ENCODE results near the gene PNPLA1.

PNPLA1 gene

DNA sequence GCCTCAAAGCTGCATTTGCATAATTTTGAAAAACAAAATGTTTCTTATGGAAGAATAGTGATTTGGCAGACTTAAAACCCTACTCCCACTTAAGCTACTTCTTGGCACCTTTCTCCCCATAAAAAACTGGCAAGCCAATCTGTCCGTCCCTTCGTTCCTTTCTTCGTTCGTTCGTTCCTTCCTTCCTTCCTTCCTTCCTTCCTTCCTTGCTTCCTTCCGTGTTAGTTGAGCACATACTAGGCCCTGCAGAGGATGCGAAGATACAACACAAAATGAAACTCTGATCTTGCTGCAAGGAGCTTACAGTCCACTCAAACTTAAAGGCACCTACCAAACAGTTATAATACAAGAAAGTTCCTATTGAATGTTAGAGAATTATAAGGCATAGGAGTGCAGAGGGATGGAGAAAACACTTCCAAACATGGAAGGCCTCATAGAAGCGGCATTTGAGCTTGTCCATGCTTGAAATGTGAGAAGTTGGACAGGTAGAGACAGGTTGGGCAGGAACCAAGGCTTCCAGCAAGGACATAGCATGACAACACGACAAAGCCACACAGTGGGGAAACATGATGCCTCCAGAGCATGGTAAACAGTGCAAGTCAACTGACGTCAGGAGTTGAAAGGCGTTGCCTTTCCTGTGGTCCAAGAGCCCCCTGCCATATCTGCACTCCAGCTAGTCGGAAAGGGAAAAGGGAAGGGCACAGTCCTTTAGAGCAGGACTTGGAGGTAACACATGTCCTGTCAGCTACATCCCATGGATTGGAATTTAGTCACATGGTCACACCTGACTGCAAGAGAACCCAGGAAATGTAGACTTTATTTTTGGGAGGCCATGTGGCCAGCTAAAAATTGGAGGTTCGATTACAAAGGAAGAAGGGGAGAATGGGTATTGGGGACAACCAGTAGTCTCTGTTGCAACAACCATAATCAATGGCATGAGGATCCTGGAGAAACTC, 7.0 kb downstream of the PNPLA1 start:
- TF ChIP-seq, protein P1, sequence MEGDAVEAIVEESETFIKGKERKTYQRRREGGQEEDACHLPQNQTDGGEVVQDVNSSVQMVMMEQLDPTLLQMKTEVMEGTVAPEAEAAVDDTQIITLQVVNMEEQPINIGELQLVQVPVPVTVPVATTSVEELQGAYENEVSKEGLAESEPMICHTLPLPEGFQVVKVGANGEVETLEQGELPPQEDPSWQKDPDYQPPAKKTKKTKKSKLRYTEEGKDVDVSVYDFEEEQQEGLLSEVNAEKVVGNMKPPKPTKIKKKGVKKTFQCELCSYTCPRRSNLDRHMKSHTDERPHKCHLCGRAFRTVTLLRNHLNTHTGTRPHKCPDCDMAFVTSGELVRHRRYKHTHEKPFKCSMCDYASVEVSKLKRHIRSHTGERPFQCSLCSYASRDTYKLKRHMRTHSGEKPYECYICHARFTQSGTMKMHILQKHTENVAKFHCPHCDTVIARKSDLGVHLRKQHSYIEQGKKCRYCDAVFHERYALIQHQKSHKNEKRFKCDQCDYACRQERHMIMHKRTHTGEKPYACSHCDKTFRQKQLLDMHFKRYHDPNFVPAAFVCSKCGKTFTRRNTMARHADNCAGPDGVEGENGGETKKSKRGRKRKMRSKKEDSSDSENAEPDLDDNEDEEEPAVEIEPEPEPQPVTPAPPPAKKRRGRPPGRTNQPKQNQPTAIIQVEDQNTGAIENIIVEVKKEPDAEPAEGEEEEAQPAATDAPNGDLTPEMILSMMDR (conservative IDR thresholded peaks at IDR 0.05), result no peak
- TF ChIP-seq ZFX (IDR thresholded peaks at IDR 0.05), result no peak

DNA sequence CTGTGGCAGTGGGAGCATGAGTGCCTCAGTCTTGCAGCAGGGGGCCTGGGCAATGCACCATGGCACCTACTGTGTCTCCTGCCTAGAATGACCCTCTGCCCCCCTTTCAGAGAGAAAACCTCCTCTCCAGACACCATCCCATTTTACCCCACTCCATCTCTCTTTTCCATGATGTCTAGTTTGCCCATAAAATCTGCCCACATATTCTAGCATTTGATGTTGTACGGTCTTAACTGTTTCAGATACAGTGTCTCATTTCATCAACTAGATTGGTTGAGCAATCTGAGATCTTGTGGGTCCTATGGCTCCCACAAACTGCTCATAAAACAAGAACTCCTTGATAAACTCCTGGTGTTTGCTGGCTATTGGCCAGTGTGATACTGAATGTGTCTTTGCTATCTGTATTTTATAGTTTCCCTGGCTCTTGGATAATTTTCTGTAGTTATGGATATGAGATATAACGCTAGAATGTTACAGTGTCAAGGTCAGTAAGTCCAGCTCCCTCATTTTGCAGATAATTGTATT, 8.1 kb downstream of the PNPLA1 start:
- TF ChIP-seq, protein P1 (conservative IDR thresholded peaks at IDR 0.05), result no peak
- TF ChIP-seq ZFX (IDR thresholded peaks at IDR 0.05), result no peak
- H3K27ac ChIP-seq, result no peak overlapping the region

More for the DNA sequence above, 7.0 kb downstream of the PNPLA1 start:
- H3K27ac ChIP-seq, result peak overlapping the region; percentile 6; the same call in 1 of the 2 replicates

DNA sequence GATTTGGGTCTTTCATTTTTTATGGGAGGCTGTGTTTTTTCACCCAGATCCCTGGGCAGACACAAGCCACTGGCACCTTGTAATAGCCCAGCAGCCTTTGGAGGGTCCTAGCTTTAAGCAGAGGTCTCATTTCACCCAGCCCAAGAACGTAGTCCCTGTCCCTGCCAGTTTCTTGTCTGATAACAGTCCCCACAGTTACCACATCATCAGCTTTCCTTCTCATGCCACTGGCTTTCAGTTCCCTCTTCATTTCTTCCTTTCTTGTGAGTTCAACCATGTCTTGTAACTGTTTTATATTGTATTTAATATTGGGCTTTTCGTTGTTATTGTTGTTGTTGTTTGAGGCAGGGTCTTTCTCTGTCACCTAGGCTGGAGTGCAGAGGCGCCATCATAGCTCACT, 10.6 kb downstream of the PNPLA1 start:
- H3K27ac ChIP-seq, result no peak overlapping the region
- no peak for TF ChIP-seq ZFX (IDR thresholded peaks at IDR 0.05)
- TF ChIP-seq, protein P1 (conservative IDR thresholded peaks at IDR 0.05), result no peak

- H3K27ac ChIP-seq, result no peak overlapping the region
- TF ChIP-seq, protein P1 (conservative IDR thresholded peaks at IDR 0.05), result no peak
- no peak for TF ChIP-seq ZFX (IDR thresholded peaks at IDR 0.05)
Measured at GRCh38 chr6:36280983-36281382, 11.1 kb downstream of the PNPLA1 start.

- TF ChIP-seq, protein P1 (conservative IDR thresholded peaks at IDR 0.05), result no peak
- TF ChIP-seq ZFX (IDR thresholded peaks at IDR 0.05), result no peak
- H3K27ac ChIP-seq, result no peak overlapping the region
Measured at GRCh38 chr6:36283608-36284007, 13.7 kb downstream of the PNPLA1 start.

DNA sequence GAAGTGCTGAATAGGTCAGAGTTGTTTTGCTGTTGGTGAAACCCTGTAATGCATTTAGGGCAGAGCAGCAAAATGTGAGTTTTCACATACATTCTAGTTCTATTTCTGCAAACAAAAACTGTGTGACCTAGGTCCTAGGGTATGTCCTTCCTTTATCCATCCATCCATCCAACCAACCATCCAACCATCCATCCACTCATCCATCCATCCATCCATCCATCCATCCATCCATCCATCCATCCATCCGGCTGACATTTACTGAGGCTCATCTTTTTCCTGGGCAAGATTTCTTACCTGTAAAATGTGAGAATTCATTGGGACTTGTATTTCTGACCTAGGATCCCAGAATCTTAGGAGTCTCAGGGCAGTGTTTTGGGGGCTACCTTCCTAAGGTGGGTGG, 14.5 kb downstream of the PNPLA1 start:
- TF ChIP-seq, protein P1 (conservative IDR thresholded peaks at IDR 0.05), result no peak
- no peak for TF ChIP-seq ZFX (IDR thresholded peaks at IDR 0.05)
- H3K27ac ChIP-seq, result no peak overlapping the region

- TF ChIP-seq ZFX (IDR thresholded peaks at IDR 0.05), result no peak
- TF ChIP-seq, protein P1 (conservative IDR thresholded peaks at IDR 0.05), result no peak
- no peak overlapping the region for H3K27ac ChIP-seq
Measured at GRCh38 chr6:36285187-36285671, 15.4 kb downstream of the PNPLA1 start.

All from C4-2B (cell line).